Endodermal cell (in vitro differentiated cells): ENCODE results near the gene MYH7B. TPM values are rescaled to one million over a fixed set of nuclear protein-coding genes. Genes with fewer than 3 reads are reported as not detected.

Experiments used
- DNase-seq: peaks from one replicate; pipeline ENCODE4 v3.0.0-alpha.2; 2017
- H3K27ac ChIP-seq: 2 replicates; pipeline ENCODE4 v1.5.1; 2013; ENCODE audit warnings: mild to moderate bottlenecking, low read depth, low read length, moderate library complexity
- H3K27me3 ChIP-seq: 2 replicates; pipeline ENCODE4 v1.6.1; 2013; ENCODE audit warnings: mild to moderate bottlenecking, low read length, moderate library complexity; ENCODE audit not compliant: insufficient read depth, control insufficient read depth, poor library complexity, severe bottlenecking
- H3K36me3 ChIP-seq: 2 replicates; pipeline ENCODE4 v1.7.0; 2013; ENCODE audit warnings: mild to moderate bottlenecking, low read length, moderate library complexity; ENCODE audit not compliant: control insufficient read depth, insufficient read depth
- H3K4me1 ChIP-seq: one replicate; pipeline ENCODE4 v1.7.0; 2013; ENCODE audit warnings: low read length; ENCODE audit not compliant: control insufficient read depth, insufficient read depth
- H3K4me3 ChIP-seq: 2 replicates; pipeline ENCODE4 v1.5.1; 2013; ENCODE audit warnings: mild to moderate bottlenecking, low read length, moderate library complexity
- H3K9ac ChIP-seq: 2 replicates; pipeline ENCODE4 v1.6.1; 2013; ENCODE audit warnings: mild to moderate bottlenecking, low read length, moderate library complexity; ENCODE audit not compliant: poor library complexity, severe bottlenecking; ENCODE audit errors: extremely low read depth
- H3K9me3 ChIP-seq: 2 replicates; pipeline ENCODE4 v1.6.1; 2013; ENCODE audit warnings: mild to moderate bottlenecking, low read length, moderate library complexity; ENCODE audit not compliant: control insufficient read depth
- H3K27ac Mint-ChIP-seq: 2 replicates; pipeline ENCODE4 v1.8.0; 2020; ENCODE audit warnings: mixed read lengths
- H3K27me3 Mint-ChIP-seq: 2 replicates; pipeline ENCODE4 v1.8.0; 2021; ENCODE audit warnings: mild to moderate bottlenecking, mixed read lengths; ENCODE audit not compliant: insufficient read depth
- H3K36me3 Mint-ChIP-seq: 2 replicates; pipeline ENCODE4 v1.8.0; 2020; ENCODE audit warnings: low read depth, mixed read lengths
- H3K4me1 Mint-ChIP-seq: 2 replicates; pipeline ENCODE4 v1.8.0; 2020; ENCODE audit warnings: mixed read lengths
- H3K4me3 Mint-ChIP-seq: 2 replicates; pipeline ENCODE4 v1.8.0; 2020; ENCODE audit warnings: mild to moderate bottlenecking, moderate library complexity, mixed read lengths
- H3K9me3 Mint-ChIP-seq: 2 replicates; pipeline ENCODE4 v1.8.0; 2020; ENCODE audit warnings: mild to moderate bottlenecking, mixed read lengths
- CTCF ChIP-seq: fragments of 200-600 bp; sonication (generic); conservative IDR thresholded peaks from 2 replicates; pipeline ENCODE4 v1.5.0; 2021; ENCODE audit warnings: antibody characterized with exemption, mild to moderate bottlenecking
- WGBS, 2 experiments: methylation state at CpG; one replicate each; pipeline versions ENCODE4 v1.1.5 to v1.1.7; 2013; ENCODE audit warnings: missing lambda C conversion rate in 2 of 2, mixed read lengths in 1 of 2; ENCODE audit not compliant: insufficient coverage in 1 of 2, insufficient read length in 1 of 2; 5-methylcytosine and 5-hydroxymethylcytosine counted together
- total RNA-seq, 2 donors: library from RNA; stranded (reverse); fragmentation: NEBNext Ultra II Directional in 1 of 2; extraction: Animal tissue kit (Norgen Biotek cat#: 25700) in 1 of 2; gene quantifications; 2 replicates in 1 of 2; 3 replicates in 1 of 2; pipeline ENCODE4 v1.2.1, GENCODE V29; 2021

Gene MYH7B
- total RNA-seq, 2 donors from 2014 or later: 0.37 to 0.49 TPM

DNA sequence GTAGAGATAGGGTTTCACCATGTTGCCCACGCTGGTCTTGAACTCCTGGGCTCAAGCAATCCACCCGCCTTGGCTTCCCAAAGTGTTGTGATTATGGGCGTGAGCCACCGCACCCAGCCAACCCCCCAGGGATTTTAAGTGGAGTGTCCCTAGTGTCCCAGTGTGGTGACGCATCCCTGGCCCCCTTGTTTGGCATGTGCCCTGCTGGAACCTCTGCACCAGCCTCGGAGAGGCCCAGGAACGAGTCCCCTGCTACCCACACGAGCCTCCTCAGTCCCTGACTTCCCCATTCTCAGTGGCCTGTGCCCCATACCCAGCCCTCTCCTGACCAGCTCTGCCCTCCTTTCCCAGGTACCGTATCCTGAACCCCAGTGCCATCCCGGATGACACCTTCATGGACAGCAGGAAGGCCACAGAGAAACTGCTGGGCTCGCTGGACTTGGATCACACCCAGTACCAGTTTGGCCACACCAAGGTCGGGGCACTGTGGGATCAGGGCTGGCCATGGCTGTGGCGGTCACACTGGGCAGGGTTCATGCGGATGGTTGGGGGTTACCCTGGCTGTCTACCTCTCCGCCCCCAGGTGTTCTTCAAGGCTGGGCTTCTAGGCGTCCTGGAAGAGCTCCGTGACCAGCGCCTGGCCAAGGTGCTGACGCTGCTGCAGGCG, 37.2 kb downstream of the MYH7B start:
- Mint-ChIP-seq H3K4me1 (peaks cover 5% of the 10 kb centered on the region), H3K27ac (no peak overlapping the region), H3K27me3 (no peaks in the 10 kb centered on the region), H3K9me3 (no peaks in the 10 kb centered on the region), H3K36me3 (peaks cover 36% of the 10 kb centered on the region), H3K4me3 (no peak overlapping the region)
- 94 to 96% methylated on average over 9 to 20 of the region's 20 CpGs for WGBS, 2 experiments
- no peak for DNase-seq
- peaks cover 10% of the 10 kb centered on the region for H3K36me3 ChIP-seq
- no peaks in the 10 kb centered on the region for H3K4me1 ChIP-seq
- no peaks in the 10 kb centered on the region for H3K9me3 ChIP-seq
- H3K4me3 ChIP-seq: no peak overlapping the region
- H3K27me3 ChIP-seq: no peaks in the 10 kb centered on the region
- H3K27ac ChIP-seq: no peak overlapping the region
- H3K9ac ChIP-seq: no peak overlapping the region
- no peak for TF ChIP-seq CTCF

- Histone ChIP-seq H3K9ac (no peak overlapping the region), H3K9me3 (no peaks in the 10 kb centered on the region), H3K4me1 (no peaks in the 10 kb centered on the region), H3K27me3 (no peaks in the 10 kb centered on the region), H3K36me3 (peaks cover 16% of the 10 kb centered on the region), H3K27ac (no peak overlapping the region), H3K4me3 (no peak overlapping the region)
- Mint-ChIP-seq H3K36me3 (peaks cover 45% of the 10 kb centered on the region), H3K4me1 (peaks cover 5% of the 10 kb centered on the region), H3K27ac (no peak overlapping the region), H3K4me3 (no peak overlapping the region), H3K27me3 (no peaks in the 10 kb centered on the region), H3K9me3 (no peaks in the 10 kb centered on the region)
- no peak for TF ChIP-seq CTCF
- no peak for DNase-seq
- WGBS, 2 experiments: 92 to 97% methylated on average over 22 of the region's 22 CpGs
Observed at GRCh38 chr20:34993941-34994508, 38.4 kb downstream of the MYH7B start.

- Histone ChIP-seq H3K27ac (no peak overlapping the region), H3K36me3 (peaks cover 16% of the 10 kb centered on the region), H3K9me3 (no peaks in the 10 kb centered on the region), H3K4me3 (no peak overlapping the region), H3K27me3 (no peaks in the 10 kb centered on the region), H3K9ac (no peak overlapping the region), H3K4me1 (no peaks in the 10 kb centered on the region)
- no peak for DNase-seq
- Mint-ChIP-seq H3K27me3 (no peaks in the 10 kb centered on the region), H3K36me3 (peaks cover 45% of the 10 kb centered on the region), H3K9me3 (no peaks in the 10 kb centered on the region), H3K4me3 (no peak overlapping the region), H3K4me1 (peaks cover 5% of the 10 kb centered on the region), H3K27ac (peak overlapping the region; percentile 6)
- TF ChIP-seq CTCF: no peak
- WGBS, 2 experiments: 87% methylated on average over 11 to 14 of the region's 14 CpGs
Observed at GRCh38 chr20:34994509-34995131, 39.0 kb downstream of the MYH7B start.
